Measurements from ENCODE around the gene CDPF1. TPM values are rescaled to one million over a fixed set of nuclear protein-coding genes. Genes with fewer than 3 reads are reported as not detected.

Gene CDPF1
- total RNA-seq, 1 donor from 2014 or later = 5.7 TPM

DNA sequence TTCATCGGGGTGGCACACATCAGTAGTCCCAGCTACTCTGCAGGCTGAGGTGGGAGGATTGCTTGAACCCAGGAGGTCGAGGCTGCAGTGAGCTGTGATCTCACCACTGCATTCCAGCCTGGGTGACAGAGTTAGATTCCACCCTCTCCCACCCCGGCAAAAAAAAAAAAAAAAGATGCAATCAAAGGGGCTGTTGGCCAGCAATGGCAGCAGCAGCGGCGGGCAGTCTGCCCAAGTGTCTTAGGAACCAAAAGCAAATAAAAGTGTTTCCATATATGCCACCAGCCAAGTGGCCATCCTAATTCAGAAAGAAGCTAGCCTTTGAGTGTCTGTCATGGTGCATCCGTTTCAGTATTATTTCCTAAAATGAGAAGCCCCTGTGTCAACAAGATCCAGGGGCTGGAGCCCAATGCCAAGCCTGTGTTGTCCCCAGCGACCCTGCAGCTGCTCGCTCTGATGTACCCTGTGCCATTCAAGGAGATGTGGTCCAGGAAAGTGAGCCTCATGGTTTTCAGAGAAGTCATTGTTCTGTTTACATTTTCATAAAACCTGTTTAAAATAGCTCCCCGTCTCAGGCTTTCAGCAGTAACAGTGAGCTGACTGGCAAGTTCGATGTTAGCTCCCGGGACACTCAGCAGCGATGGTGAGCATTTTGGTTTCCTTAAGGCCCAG, 12.5 kb downstream of the CDPF1 start:
- Histone ChIP-seq H3K36me3 (ENCODE audit: insufficient read depth, low read length) (no peaks in the 10 kb centered on the region), H3K27ac (ENCODE audit: low read depth, low read length) (no peak overlapping the region), H3K4me1 (ENCODE audit: insufficient read depth, low read length) (peaks cover 6% of the 10 kb centered on the region), H3K27me3 (ENCODE audit: insufficient read depth, low read length) (no peaks in the 10 kb centered on the region), H3K79me2 (ENCODE audit: insufficient read depth, low read length) (no peaks in the 10 kb centered on the region), H3K9me3 (ENCODE audit: insufficient read depth, low read depth, low read length) (no peaks in the 10 kb centered on the region), H4K20me1 (ENCODE audit: insufficient read depth, low read length) (no peaks in the 10 kb centered on the region), H3K9ac (ENCODE audit: low read length) (no peak overlapping the region), H3K4me2 (ENCODE audit: low read length) (no peak overlapping the region), H3K4me3 (ENCODE audit: insufficient read depth, low read depth, low read length) (no peak overlapping the region), H2AFZ (ENCODE audit: low read depth, low read length) (no peak overlapping the region)
- Mint-ChIP-seq H3K9me3 (ENCODE audit: unreplicated experiment) (no peaks in the 10 kb centered on the region), H3K4me3 (ENCODE audit: unreplicated experiment) (no peak overlapping the region), H3K27me3 (ENCODE audit: low read depth, unreplicated experiment) (peaks cover 6% of the 10 kb centered on the region), H3K27ac (ENCODE audit: unreplicated experiment) (no peak overlapping the region), H3K4me1 (ENCODE audit: low read depth, unreplicated experiment) (no peaks in the 10 kb centered on the region), H3K36me3 (ENCODE audit: low read depth, unreplicated experiment) (peaks cover 13% of the 10 kb centered on the region)
- no peak for FAIRE-seq
- TF ChIP-seq EZH2 (IDR thresholded peaks at IDR 0.05; ENCODE audit: insufficient read depth, low read length) = no peak
- TF ChIP-seq, protein P1, sequence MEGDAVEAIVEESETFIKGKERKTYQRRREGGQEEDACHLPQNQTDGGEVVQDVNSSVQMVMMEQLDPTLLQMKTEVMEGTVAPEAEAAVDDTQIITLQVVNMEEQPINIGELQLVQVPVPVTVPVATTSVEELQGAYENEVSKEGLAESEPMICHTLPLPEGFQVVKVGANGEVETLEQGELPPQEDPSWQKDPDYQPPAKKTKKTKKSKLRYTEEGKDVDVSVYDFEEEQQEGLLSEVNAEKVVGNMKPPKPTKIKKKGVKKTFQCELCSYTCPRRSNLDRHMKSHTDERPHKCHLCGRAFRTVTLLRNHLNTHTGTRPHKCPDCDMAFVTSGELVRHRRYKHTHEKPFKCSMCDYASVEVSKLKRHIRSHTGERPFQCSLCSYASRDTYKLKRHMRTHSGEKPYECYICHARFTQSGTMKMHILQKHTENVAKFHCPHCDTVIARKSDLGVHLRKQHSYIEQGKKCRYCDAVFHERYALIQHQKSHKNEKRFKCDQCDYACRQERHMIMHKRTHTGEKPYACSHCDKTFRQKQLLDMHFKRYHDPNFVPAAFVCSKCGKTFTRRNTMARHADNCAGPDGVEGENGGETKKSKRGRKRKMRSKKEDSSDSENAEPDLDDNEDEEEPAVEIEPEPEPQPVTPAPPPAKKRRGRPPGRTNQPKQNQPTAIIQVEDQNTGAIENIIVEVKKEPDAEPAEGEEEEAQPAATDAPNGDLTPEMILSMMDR (IDR thresholded peaks at IDR 0.05; ENCODE audit: insufficient read depth, low read depth, low read length) = no peak
- DNase-seq (ENCODE audit: low read depth) = no peak

DNA sequence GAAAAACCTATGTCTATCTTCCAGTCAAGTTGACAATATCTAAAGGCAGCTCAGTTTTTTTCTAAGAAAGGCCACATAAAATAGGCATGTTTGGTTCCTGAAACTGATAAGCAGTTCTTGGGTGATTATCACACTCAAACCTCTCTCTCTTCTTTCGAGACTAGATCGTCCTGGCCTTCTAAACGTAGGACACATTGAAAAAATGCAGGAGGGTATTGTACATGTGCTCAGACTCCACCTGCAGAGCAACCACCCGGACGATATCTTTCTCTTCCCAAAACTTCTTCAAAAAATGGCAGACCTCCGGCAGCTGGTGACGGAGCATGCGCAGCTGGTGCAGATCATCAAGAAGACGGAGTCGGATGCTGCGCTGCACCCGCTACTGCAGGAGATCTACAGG, 15.1 kb downstream of the CDPF1 start:
- FAIRE-seq (no peak), DNase-seq (ENCODE audit: low read depth) (no peak)
- no peak overlapping the region for H2AFZ ChIP-seq (ENCODE audit: low read depth, low read length)
- H3K79me2 ChIP-seq (ENCODE audit: insufficient read depth, low read length) = no peaks in the 10 kb centered on the region
- H3K27ac ChIP-seq (ENCODE audit: low read depth, low read length) = no peak overlapping the region
- H3K27me3 Mint-ChIP-seq (ENCODE audit: low read depth, unreplicated experiment) = peaks cover 6% of the 10 kb centered on the region
- no peak overlapping the region for H3K4me2 ChIP-seq (ENCODE audit: low read length)
- TF ChIP-seq EZH2 (IDR thresholded peaks at IDR 0.05; ENCODE audit: insufficient read depth, low read length) = no peak
- TF ChIP-seq, protein P1 (IDR thresholded peaks at IDR 0.05; ENCODE audit: insufficient read depth, low read depth, low read length) = no peak
- no peaks in the 10 kb centered on the region for H3K36me3 ChIP-seq (ENCODE audit: insufficient read depth, low read length)
- no peaks in the 10 kb centered on the region for H3K4me1 Mint-ChIP-seq (ENCODE audit: low read depth, unreplicated experiment)
- H3K9me3 Mint-ChIP-seq (ENCODE audit: unreplicated experiment) = no peaks in the 10 kb centered on the region
- no peaks in the 10 kb centered on the region for H4K20me1 ChIP-seq (ENCODE audit: insufficient read depth, low read length)
- H3K9ac ChIP-seq (ENCODE audit: low read length) = no peak overlapping the region
- H3K4me3 Mint-ChIP-seq (ENCODE audit: unreplicated experiment) = no peak overlapping the region
- peaks cover 15% of the 10 kb centered on the region for H3K36me3 Mint-ChIP-seq (ENCODE audit: low read depth, unreplicated experiment)
- H3K4me1 ChIP-seq (ENCODE audit: insufficient read depth, low read length) = peaks cover 6% of the 10 kb centered on the region
- no peak overlapping the region for H3K27ac Mint-ChIP-seq (ENCODE audit: unreplicated experiment)
- no peaks in the 10 kb centered on the region for H3K27me3 ChIP-seq (ENCODE audit: insufficient read depth, low read length)
- H3K9me3 ChIP-seq (ENCODE audit: insufficient read depth, low read depth, low read length) = no peaks in the 10 kb centered on the region
- no peak overlapping the region for H3K4me3 ChIP-seq (ENCODE audit: insufficient read depth, low read depth, low read length)

DNA sequence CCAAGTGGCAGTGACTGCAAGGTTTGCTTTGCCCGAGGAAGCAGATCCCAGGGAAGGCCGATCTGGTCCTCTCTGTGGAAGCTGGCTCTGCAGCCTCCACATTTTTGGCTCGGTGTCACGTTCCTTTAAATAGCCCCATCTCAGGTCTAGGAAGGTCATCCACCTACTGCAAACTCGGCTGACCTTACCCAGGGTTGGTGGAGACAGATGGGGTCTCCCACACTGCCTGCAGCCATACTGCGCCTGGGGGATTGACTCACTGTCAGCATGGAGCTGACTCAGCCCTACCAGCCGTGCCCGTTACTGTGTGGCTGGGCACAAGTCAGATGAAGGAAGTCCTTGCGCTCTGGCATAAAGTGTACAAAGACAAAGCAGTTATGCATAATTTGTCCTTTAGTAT, 16.9 kb downstream of the CDPF1 start:
- Histone ChIP-seq H4K20me1 (ENCODE audit: insufficient read depth, low read length) (no peaks in the 10 kb centered on the region), H3K79me2 (ENCODE audit: insufficient read depth, low read length) (no peaks in the 10 kb centered on the region), H3K36me3 (ENCODE audit: insufficient read depth, low read length) (no peaks in the 10 kb centered on the region), H3K4me3 (ENCODE audit: insufficient read depth, low read depth, low read length) (no peak overlapping the region), H3K4me2 (ENCODE audit: low read length) (no peak overlapping the region), H2AFZ (ENCODE audit: low read depth, low read length) (peak overlapping the region; percentile 28), H3K9ac (ENCODE audit: low read length) (no peak overlapping the region), H3K27me3 (ENCODE audit: insufficient read depth, low read length) (no peaks in the 10 kb centered on the region), H3K9me3 (ENCODE audit: insufficient read depth, low read depth, low read length) (no peaks in the 10 kb centered on the region), H3K4me1 (ENCODE audit: insufficient read depth, low read length) (peaks cover 6% of the 10 kb centered on the region), H3K27ac (ENCODE audit: low read depth, low read length) (no peak overlapping the region)
- Mint-ChIP-seq H3K4me1 (ENCODE audit: low read depth, unreplicated experiment) (no peaks in the 10 kb centered on the region), H3K36me3 (ENCODE audit: low read depth, unreplicated experiment) (peaks cover 9% of the 10 kb centered on the region), H3K4me3 (ENCODE audit: unreplicated experiment) (no peak overlapping the region), H3K27ac (ENCODE audit: unreplicated experiment) (no peak overlapping the region), H3K27me3 (ENCODE audit: low read depth, unreplicated experiment) (peaks cover 4% of the 10 kb centered on the region), H3K9me3 (ENCODE audit: unreplicated experiment) (no peaks in the 10 kb centered on the region)
- no peak for TF ChIP-seq EZH2 (IDR thresholded peaks at IDR 0.05; ENCODE audit: insufficient read depth, low read length)
- FAIRE-seq (no peak), DNase-seq (ENCODE audit: low read depth) (peak; percentile 23)
